SIG-M5 treated with dmso at 0.1 percent for 504 hours (cell line): ENCODE data around the gene MRAS.
A peak's percentile ranks its signal among the peaks of the same experiment; 100 is the strongest.
"Not testable (repeated sequence)": the region's sequence is repeated elsewhere in the genome, so short reads cannot be mapped to it uniquely, and the experiment has no call there.

Source experiments
- DNase-seq: peaks from one replicate; lab custom pipeline; 2025; ENCODE audit not compliant: unreplicated experiment; lab: John Stamatoyannopoulos, UW

MRAS gene

GRCh38 chr3:138412821-138413551, 64.6 kb downstream of the MRAS start:
- DNase-seq = peak; percentile 74

GRCh38 chr3:138416236-138416635, 67.9 kb downstream of the MRAS start:
- not testable (repeated sequence) for DNase-seq

GRCh38 chr3:138417559-138417982, 69.2 kb downstream of the MRAS start:
- peak; percentile 85 for DNase-seq

- no peak for DNase-seq
These were observed 70.3 kb downstream of the MRAS start for GRCh38 chr3:138418601-138419206.

GRCh38 chr3:138423316-138423715, 74.9 kb downstream of the MRAS start:
- DNase-seq = no peak

GRCh38 chr3:138424323-138424722, 75.9 kb downstream of the MRAS start:
- DNase-seq = no peak

- DNase-seq = no peak
These were observed 77.8 kb downstream of the MRAS start for GRCh38 chr3:138426211-138426610.

GRCh38 chr3:138426754-138427153, 78.4 kb downstream of the MRAS start:
- not testable (repeated sequence) for DNase-seq

GRCh38 chr3:138429665-138430064, 81.3 kb downstream of the MRAS start:
- DNase-seq = no peak

- DNase-seq = no peak
These were observed 84.3 kb downstream of the MRAS start for GRCh38 chr3:138432576-138433240.

GRCh38 chr3:138433892-138434275, 85.5 kb downstream of the MRAS start:
- no peak for DNase-seq

- peak; percentile 69 for DNase-seq
These were observed 86.0 kb downstream of the MRAS start, which contains the start of gene ESYT3 for GRCh38 chr3:138434276-138434874. Gene ESYT3 (plus strand): TSS chr3:138434616. CDS start chr3:138434799, 183 bp downstream.

GRCh38 chr3:138434875-138435772, 86.7 kb downstream of the MRAS start:
- no peak for DNase-seq

GRCh38 chr3:138435840-138436239, 87.5 kb downstream of the MRAS start:
- DNase-seq = no peak

GRCh38 chr3:138437281-138437680, 88.9 kb downstream of the MRAS start:
- DNase-seq = no peak

- DNase-seq = no peak
These were observed 90.5 kb downstream of the MRAS start for GRCh38 chr3:138438896-138439295.

- no peak for DNase-seq
These were observed 91.3 kb downstream of the MRAS start for GRCh38 chr3:138439646-138440045.

GRCh38 chr3:138440121-138440521, 91.7 kb downstream of the MRAS start:
- peak; percentile 11 for DNase-seq

- DNase-seq = no peak
These were observed 92.2 kb downstream of the MRAS start for GRCh38 chr3:138440596-138440995.

- DNase-seq = no peak
These were observed 92.9 kb downstream of the MRAS start for GRCh38 chr3:138441256-138441655.

GRCh38 chr3:138441742-138442141, 93.4 kb downstream of the MRAS start:
- no peak for DNase-seq
